ENCODE data around the gene TMEM131. TPM values are rescaled to one million over a fixed set of nuclear protein-coding genes. Genes with fewer than 3 reads are reported as not detected.

Gene TMEM131
- total RNA-seq, 1 donor from 2014 or later: 35.3 TPM

GRCh38 chr2:97863829-97864228, 131.9 kb downstream of the TMEM131 start:
- H3K9ac ChIP-seq (ENCODE audit: low read length): no peak overlapping the region
- H3K27me3 ChIP-seq (ENCODE audit: insufficient read depth, low read length): no peaks in the 10 kb centered on the region
- Mint-ChIP-seq H3K4me3 (ENCODE audit: unreplicated experiment) (no peak overlapping the region), H3K36me3 (ENCODE audit: low read depth, unreplicated experiment) (peaks cover 14% of the 10 kb centered on the region), H3K4me1 (ENCODE audit: low read depth, unreplicated experiment) (peaks cover 6% of the 10 kb centered on the region), H3K27ac (ENCODE audit: unreplicated experiment) (no peak overlapping the region), H3K9me3 (ENCODE audit: unreplicated experiment) (peaks cover 2% of the 10 kb centered on the region), H3K27me3 (ENCODE audit: low read depth, unreplicated experiment) (no peaks in the 10 kb centered on the region)
- H3K4me3 ChIP-seq (ENCODE audit: insufficient read depth, low read depth, low read length): no peak overlapping the region
- no peaks in the 10 kb centered on the region for H4K20me1 ChIP-seq (ENCODE audit: insufficient read depth, low read length)
- DNase-seq (ENCODE audit: low read depth) (no peak), FAIRE-seq (peak; percentile 13)
- peaks cover 1% of the 10 kb centered on the region for H3K36me3 ChIP-seq (ENCODE audit: insufficient read depth, low read length)
- H3K4me2 ChIP-seq (ENCODE audit: low read length): no peak overlapping the region
- peaks cover 6% of the 10 kb centered on the region for H3K79me2 ChIP-seq (ENCODE audit: insufficient read depth, low read length)
- H3K9me3 ChIP-seq (ENCODE audit: insufficient read depth, low read depth, low read length): no peaks in the 10 kb centered on the region
- TF ChIP-seq CTCF (IDR thresholded peaks at IDR 0.05; ENCODE audit: insufficient read depth, low read depth, low read length) (no peak), EZH2 (IDR thresholded peaks at IDR 0.05; ENCODE audit: insufficient read depth, low read length) (no peak)
- H3K27ac ChIP-seq (ENCODE audit: low read depth, low read length): no peak overlapping the region
- peaks cover 7% of the 10 kb centered on the region for H3K4me1 ChIP-seq (ENCODE audit: insufficient read depth, low read length)
- H2AFZ ChIP-seq (ENCODE audit: low read depth, low read length): no peak overlapping the region

- Mint-ChIP-seq H3K36me3 (ENCODE audit: low read depth, unreplicated experiment) (peaks cover 16% of the 10 kb centered on the region), H3K27ac (ENCODE audit: unreplicated experiment) (no peak overlapping the region), H3K27me3 (ENCODE audit: low read depth, unreplicated experiment) (no peaks in the 10 kb centered on the region), H3K4me3 (ENCODE audit: unreplicated experiment) (no peak overlapping the region), H3K9me3 (ENCODE audit: unreplicated experiment) (peaks cover 2% of the 10 kb centered on the region), H3K4me1 (ENCODE audit: low read depth, unreplicated experiment) (no peaks in the 10 kb centered on the region)
- H2AFZ ChIP-seq (ENCODE audit: low read depth, low read length): no peak overlapping the region
- H3K9me3 ChIP-seq (ENCODE audit: insufficient read depth, low read depth, low read length): no peaks in the 10 kb centered on the region
- no peak overlapping the region for H3K4me2 ChIP-seq (ENCODE audit: low read length)
- H3K9ac ChIP-seq (ENCODE audit: low read length): no peak overlapping the region
- H3K27ac ChIP-seq (ENCODE audit: low read depth, low read length): no peak overlapping the region
- peaks cover 3% of the 10 kb centered on the region for H3K36me3 ChIP-seq (ENCODE audit: insufficient read depth, low read length)
- FAIRE-seq: no peak
- no peaks in the 10 kb centered on the region for H4K20me1 ChIP-seq (ENCODE audit: insufficient read depth, low read length)
- peaks cover 3% of the 10 kb centered on the region for H3K79me2 ChIP-seq (ENCODE audit: insufficient read depth, low read length)
- no peaks in the 10 kb centered on the region for H3K27me3 ChIP-seq (ENCODE audit: insufficient read depth, low read length)
- no peaks in the 10 kb centered on the region for H3K4me1 ChIP-seq (ENCODE audit: insufficient read depth, low read length)
- TF ChIP-seq CTCF (IDR thresholded peaks at IDR 0.05; ENCODE audit: insufficient read depth, low read depth, low read length) (no peak), EZH2 (IDR thresholded peaks at IDR 0.05; ENCODE audit: insufficient read depth, low read length) (no peak)
- no peak overlapping the region for H3K4me3 ChIP-seq (ENCODE audit: insufficient read depth, low read depth, low read length)
- no peak for DNase-seq (ENCODE audit: low read depth)
These were observed 134.6 kb downstream of the TMEM131 start for GRCh38 chr2:97861177-97861576.

GRCh38 chr2:97858442-97858841, 137.3 kb downstream of the TMEM131 start:
- H3K9me3 ChIP-seq (ENCODE audit: insufficient read depth, low read depth, low read length): no peaks in the 10 kb centered on the region
- no peak overlapping the region for H3K4me3 Mint-ChIP-seq (ENCODE audit: unreplicated experiment)
- H2AFZ ChIP-seq (ENCODE audit: low read depth, low read length): no peak overlapping the region
- no peaks in the 10 kb centered on the region for H3K27me3 Mint-ChIP-seq (ENCODE audit: low read depth, unreplicated experiment)
- no peak overlapping the region for H3K4me3 ChIP-seq (ENCODE audit: insufficient read depth, low read depth, low read length)
- peaks cover 3% of the 10 kb centered on the region for H3K36me3 ChIP-seq (ENCODE audit: insufficient read depth, low read length)
- TF ChIP-seq CTCF (IDR thresholded peaks at IDR 0.05; ENCODE audit: insufficient read depth, low read depth, low read length): no peak
- TF ChIP-seq EZH2 (IDR thresholded peaks at IDR 0.05; ENCODE audit: insufficient read depth, low read length): no peak
- DNase-seq (ENCODE audit: low read depth) (no peak), FAIRE-seq (no peak)
- H3K27me3 ChIP-seq (ENCODE audit: insufficient read depth, low read length): no peaks in the 10 kb centered on the region
- no peaks in the 10 kb centered on the region for H3K4me1 Mint-ChIP-seq (ENCODE audit: low read depth, unreplicated experiment)
- no peak overlapping the region for H3K27ac Mint-ChIP-seq (ENCODE audit: unreplicated experiment)
- H3K36me3 Mint-ChIP-seq (ENCODE audit: low read depth, unreplicated experiment): peaks cover 13% of the 10 kb centered on the region
- H3K9ac ChIP-seq (ENCODE audit: low read length): no peak overlapping the region
- H3K79me2 ChIP-seq (ENCODE audit: insufficient read depth, low read length): peaks cover 3% of the 10 kb centered on the region
- no peaks in the 10 kb centered on the region for H4K20me1 ChIP-seq (ENCODE audit: insufficient read depth, low read length)
- H3K4me1 ChIP-seq (ENCODE audit: insufficient read depth, low read length): no peaks in the 10 kb centered on the region
- no peaks in the 10 kb centered on the region for H3K9me3 Mint-ChIP-seq (ENCODE audit: unreplicated experiment)
- no peak overlapping the region for H3K27ac ChIP-seq (ENCODE audit: low read depth, low read length)
- H3K4me2 ChIP-seq (ENCODE audit: low read length): no peak overlapping the region

Data from astrocyte (in vitro differentiated cells and primary cell).